Liver (tissue), 3 donors: ENCODE results near the gene TGFBR3.
A peak's percentile ranks its signal among the peaks of the same experiment; 100 is the strongest.

Experiments
- EGR1 ChIP-seq, 2 donors: IDR thresholded peaks; 2 replicates each; pipeline ENCODE4 v1.6.1; 2016 to 2018; ENCODE audit warnings: antibody characterized with exemption in 2 of 2, low read depth in 2 of 2
- GABPA ChIP-seq, 2 donors: IDR thresholded peaks in 1 of 2; conservative IDR thresholded peaks in 1 of 2; 2 replicates each; pipeline ENCODE4 v1.6.1; 2016; ENCODE audit warnings: antibody characterized with exemption in 2 of 2, mild to moderate bottlenecking in 1 of 2, moderate library complexity in 1 of 2
- HNF4A ChIP-seq, 2 donors: conservative IDR thresholded peaks; 2 replicates each; pipeline ENCODE4 v1.6.1; 2016; ENCODE audit warnings: antibody characterized with exemption in 2 of 2, mild to moderate bottlenecking in 2 of 2
- RAD21 ChIP-seq, 2 donors: IDR thresholded peaks; 2 replicates each; pipeline ENCODE4 v1.6.1; 2016; ENCODE audit warnings: antibody characterized with exemption in 2 of 2, mild to moderate bottlenecking in 2 of 2
- RXRA ChIP-seq, 2 donors: IDR thresholded peaks; 2 replicates each; pipeline ENCODE4 v1.6.1; 2017 to 2018; ENCODE audit warnings: antibody characterized with exemption in 2 of 2, mild to moderate bottlenecking in 1 of 2
- TF ChIP-seq, protein P1 (sequence below): fragments of 150-350 bp; IDR thresholded peaks from 2 replicates; pipeline ENCODE4 v1.5.1; 2017; ENCODE audit warnings: improper control_type of control experiment, low read depth, low read length; ENCODE audit not compliant: missing input control
- TF ChIP-seq, protein P2 (sequence below): IDR thresholded peaks from 2 replicates; pipeline ENCODE4 v1.6.1; 2016; ENCODE audit warnings: antibody characterized with exemption, mild to moderate bottlenecking
- donor health status: healthy.
- donor health status: healthy.

DNA sequence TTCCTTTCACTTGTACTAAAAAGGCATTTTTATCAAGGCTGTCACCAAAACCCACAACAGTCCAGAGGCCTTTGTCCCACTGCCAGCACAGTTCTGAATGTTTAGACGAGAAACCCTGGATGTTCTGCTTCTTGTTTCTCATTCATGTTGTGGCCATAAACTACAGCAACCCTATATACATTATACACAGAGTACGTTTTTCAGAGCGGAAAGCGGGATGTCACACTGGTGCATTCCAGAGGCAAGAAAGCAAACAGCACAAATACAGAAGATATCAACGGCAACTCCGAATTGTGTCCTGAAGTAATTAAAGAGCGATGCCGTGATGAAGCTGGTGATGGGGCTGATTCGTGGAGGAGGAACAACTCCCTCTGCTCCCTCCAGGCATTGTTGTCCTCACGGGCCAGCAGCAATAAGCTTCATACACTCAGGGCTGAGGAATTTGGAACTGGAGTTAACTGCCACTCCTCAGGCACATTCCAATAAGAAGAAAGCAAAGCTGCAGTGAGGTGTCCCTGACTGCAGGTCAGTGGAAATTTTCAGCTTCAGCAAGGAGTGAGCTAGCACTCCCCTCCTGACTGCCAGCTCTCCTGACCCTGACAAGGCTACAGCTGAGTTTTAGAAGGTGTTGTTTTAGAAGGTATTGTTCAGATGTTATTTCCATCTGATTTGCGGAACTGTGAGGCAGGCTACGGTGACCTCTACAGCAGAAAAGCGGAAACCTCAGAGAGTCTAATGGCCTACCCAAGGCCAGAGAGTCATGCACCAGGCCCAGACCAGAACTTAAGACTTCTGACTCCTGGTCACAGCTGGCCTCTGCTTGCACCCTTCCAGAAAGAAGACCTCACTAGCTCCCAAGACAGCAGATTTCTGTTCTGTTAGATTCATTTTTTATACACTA, 149.0 kb downstream of the TGFBR3 start:
- peak in 1 of 2 donors; percentile 36 for TF ChIP-seq HNF4A (conservative IDR thresholded peaks at IDR 0.05)
- TF ChIP-seq, protein P1, sequence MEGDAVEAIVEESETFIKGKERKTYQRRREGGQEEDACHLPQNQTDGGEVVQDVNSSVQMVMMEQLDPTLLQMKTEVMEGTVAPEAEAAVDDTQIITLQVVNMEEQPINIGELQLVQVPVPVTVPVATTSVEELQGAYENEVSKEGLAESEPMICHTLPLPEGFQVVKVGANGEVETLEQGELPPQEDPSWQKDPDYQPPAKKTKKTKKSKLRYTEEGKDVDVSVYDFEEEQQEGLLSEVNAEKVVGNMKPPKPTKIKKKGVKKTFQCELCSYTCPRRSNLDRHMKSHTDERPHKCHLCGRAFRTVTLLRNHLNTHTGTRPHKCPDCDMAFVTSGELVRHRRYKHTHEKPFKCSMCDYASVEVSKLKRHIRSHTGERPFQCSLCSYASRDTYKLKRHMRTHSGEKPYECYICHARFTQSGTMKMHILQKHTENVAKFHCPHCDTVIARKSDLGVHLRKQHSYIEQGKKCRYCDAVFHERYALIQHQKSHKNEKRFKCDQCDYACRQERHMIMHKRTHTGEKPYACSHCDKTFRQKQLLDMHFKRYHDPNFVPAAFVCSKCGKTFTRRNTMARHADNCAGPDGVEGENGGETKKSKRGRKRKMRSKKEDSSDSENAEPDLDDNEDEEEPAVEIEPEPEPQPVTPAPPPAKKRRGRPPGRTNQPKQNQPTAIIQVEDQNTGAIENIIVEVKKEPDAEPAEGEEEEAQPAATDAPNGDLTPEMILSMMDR = no peak
- TF ChIP-seq, protein P2, sequence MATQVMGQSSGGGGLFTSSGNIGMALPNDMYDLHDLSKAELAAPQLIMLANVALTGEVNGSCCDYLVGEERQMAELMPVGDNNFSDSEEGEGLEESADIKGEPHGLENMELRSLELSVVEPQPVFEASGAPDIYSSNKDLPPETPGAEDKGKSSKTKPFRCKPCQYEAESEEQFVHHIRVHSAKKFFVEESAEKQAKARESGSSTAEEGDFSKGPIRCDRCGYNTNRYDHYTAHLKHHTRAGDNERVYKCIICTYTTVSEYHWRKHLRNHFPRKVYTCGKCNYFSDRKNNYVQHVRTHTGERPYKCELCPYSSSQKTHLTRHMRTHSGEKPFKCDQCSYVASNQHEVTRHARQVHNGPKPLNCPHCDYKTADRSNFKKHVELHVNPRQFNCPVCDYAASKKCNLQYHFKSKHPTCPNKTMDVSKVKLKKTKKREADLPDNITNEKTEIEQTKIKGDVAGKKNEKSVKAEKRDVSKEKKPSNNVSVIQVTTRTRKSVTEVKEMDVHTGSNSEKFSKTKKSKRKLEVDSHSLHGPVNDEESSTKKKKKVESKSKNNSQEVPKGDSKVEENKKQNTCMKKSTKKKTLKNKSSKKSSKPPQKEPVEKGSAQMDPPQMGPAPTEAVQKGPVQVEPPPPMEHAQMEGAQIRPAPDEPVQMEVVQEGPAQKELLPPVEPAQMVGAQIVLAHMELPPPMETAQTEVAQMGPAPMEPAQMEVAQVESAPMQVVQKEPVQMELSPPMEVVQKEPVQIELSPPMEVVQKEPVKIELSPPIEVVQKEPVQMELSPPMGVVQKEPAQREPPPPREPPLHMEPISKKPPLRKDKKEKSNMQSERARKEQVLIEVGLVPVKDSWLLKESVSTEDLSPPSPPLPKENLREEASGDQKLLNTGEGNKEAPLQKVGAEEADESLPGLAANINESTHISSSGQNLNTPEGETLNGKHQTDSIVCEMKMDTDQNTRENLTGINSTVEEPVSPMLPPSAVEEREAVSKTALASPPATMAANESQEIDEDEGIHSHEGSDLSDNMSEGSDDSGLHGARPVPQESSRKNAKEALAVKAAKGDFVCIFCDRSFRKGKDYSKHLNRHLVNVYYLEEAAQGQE = no peak
- peak; percentile 8 to 10 for TF ChIP-seq RAD21 (IDR thresholded peaks at IDR 0.05)
- no peak for TF ChIP-seq RXRA (IDR thresholded peaks at IDR 0.05)
- no peak for TF ChIP-seq GABPA (IDR thresholded peaks at IDR 0.05 in 1 of 2, conservative IDR thresholded peaks at IDR 0.05 in 1 of 2)
- TF ChIP-seq EGR1 (IDR thresholded peaks at IDR 0.05; ENCODE audit: low read depth in 2 of 2) = no peak
